ENCODE data around the gene GJA3.

GJA3 gene

DNA sequence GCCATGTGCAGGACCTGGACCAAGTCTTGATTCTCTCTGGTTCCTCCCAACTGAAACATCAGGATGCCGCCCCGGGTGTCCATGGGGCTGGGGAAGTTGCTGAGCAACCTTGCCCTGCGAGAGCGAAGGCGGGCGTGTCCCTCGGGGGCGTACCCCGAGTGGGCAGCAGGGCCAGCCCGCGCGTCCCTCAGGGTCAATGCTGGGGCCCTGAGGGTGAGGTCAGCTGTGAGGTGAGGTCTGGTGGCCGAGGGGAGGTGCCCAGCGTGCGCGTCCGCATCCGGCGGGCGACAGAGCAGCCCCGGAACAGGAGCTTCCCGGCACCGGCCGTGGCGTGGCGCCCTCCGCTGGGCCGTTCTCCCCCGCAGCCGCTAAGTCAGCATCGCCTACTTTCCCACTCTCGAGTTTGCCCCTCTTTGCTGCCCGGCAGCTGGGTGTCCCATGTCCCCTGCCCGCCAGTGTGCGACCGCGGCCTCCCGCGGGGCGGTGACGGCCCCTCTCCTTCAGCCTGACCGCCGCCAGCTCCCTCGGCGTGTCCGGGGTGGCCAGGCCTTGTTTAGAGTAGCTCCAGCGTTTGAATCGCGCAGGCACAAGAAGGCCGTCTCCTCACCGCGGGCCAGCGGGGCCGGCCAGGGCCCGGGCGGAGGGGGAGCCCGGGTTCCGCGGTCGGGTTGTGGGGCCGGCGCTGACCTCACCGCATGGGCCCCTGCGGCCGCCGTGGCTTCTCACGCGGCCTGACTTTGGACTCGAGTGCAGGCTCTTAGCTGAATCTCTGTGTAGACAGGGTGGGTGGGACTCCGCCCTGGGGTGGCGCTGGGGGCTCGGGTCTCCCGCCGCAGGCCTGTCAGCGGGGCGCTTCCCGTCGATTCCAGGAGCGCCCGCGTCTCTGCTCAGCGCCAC is 33.0 kb downstream of the GJA3 start:
- DNase-seq = peak; percentile 30

- DNase-seq = no peak
These were observed 33.6 kb downstream of the GJA3 start for GRCh38 chr13:20127262-20127561.

GRCh38 chr13:20126541-20127261 is 34.2 kb downstream of the GJA3 start:
- no peak for DNase-seq

GRCh38 chr13:20125783-20126165 is 35.1 kb downstream of the GJA3 start:
- DNase-seq = no peak

- DNase-seq = no peak
These were observed 35.6 kb downstream of the GJA3 start for GRCh38 chr13:20125129-20125782.

- no peak for DNase-seq
These were observed 36.5 kb downstream of the GJA3 start for GRCh38 chr13:20124303-20124702.

- DNase-seq = no peak
These were observed 39.7 kb downstream of the GJA3 start for GRCh38 chr13:20121159-20121525.

DNA sequence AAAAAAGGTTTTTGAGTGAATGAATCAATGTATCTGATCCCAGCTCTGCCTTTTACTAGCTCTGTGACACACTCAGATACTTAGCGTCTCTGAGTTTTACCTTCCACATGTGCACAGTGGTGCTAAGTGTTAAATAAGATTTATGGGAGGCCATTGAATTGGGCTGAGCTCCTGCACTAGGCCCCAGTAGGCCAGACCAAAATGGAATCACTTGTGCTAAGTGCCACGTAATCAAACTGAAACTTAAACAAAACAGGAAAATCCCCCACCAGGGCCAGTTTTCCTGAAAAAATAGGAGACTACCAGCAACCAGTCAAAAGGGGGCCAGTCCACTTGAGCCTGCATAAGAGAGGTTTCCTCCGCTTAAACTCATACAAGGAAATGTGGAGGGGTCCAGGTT is 40.9 kb downstream of the GJA3 start:
- DNase-seq = no peak

- DNase-seq = peak; percentile 24
These were observed 42.3 kb downstream of the GJA3 start for GRCh38 chr13:20118268-20119140.

- DNase-seq = no peak
These were observed 44.6 kb downstream of the GJA3 start for GRCh38 chr13:20116213-20116612.

GRCh38 chr13:20114066-20114610 is 46.7 kb downstream of the GJA3 start:
- DNase-seq = no peak

- no peak for DNase-seq
These were observed 51.8 kb downstream of the GJA3 start for GRCh38 chr13:20109037-20109436.

DNA sequence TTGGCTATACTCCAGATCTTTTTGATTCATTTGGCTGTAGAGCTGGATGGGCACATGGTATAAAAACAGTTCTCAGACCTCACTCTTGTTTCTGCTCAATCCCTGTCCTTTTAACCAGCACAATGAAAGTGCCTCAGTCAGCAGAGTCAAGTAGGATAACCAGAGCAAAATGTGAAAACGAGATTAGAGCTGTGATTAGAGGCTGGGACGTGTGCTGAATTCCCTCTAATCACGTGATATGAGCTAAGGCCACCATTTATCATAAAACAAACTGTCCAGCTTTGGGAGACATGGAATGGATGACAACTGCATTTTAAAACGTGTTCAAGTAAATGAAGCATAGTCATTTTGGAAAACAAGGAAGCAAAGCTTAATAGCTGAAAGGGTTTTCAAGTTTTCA is 54.1 kb downstream of the GJA3 start:
- DNase-seq = no peak

- no peak for DNase-seq
These were observed 55.6 kb downstream of the GJA3 start for GRCh38 chr13:20105161-20105689.

DNA sequence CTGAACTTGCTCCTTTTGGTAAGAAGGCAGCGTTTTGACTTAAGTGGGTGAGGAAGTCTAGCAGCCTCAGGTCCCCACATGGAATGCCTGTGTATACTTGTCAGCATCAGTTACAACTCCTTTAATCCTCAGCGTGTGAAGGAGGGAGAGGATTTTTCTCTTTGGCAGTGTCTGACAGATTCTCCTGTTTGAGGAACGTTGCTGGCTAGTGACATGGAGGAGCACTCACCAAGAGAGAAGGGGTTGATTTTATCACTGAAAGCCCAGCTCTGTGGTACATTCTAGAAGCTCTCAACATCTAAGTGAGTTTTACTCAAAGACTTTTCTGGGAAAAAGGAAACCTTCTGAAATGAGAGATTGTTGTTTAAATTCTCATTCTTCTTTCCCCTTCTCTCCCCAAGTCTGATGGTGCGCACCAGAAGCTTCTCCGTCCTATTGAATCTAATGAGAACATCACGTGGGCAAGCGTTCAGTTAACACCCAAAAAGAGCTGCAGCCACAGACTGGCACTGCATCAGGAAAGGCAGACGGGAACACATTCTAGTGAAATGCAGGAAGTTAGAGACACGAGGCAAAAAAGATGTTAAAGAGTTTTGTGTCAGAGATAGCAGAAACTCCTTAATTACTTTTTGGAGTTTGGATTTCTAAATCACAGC is 58.2 kb downstream of the GJA3 start:
- no peak for DNase-seq

- no peak for DNase-seq
These were observed 59.2 kb downstream of the GJA3 start for GRCh38 chr13:20101467-20102316.

- no peak for DNase-seq
These were observed 61.5 kb downstream of the GJA3 start for GRCh38 chr13:20099319-20099718.

DNA sequence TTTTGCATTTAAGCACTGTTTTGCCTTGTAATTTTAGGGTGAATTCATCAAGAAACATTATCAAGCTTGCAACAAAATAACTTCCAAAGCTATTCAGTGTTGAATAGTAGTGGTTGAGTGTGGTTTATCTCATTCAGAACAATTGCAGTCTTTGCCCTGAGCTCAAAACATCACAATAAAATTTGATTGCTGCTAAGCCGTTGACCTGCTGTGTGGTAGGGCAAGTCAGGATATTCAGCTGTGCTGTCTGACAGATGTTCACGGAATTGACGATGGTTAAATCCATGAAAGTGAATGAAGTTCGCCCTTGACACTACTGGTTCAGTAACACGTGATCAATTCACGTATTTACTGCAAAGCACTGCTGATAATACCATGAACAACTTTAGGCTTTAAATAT is 66.9 kb downstream of the GJA3 start:
- no peak for DNase-seq

DNA sequence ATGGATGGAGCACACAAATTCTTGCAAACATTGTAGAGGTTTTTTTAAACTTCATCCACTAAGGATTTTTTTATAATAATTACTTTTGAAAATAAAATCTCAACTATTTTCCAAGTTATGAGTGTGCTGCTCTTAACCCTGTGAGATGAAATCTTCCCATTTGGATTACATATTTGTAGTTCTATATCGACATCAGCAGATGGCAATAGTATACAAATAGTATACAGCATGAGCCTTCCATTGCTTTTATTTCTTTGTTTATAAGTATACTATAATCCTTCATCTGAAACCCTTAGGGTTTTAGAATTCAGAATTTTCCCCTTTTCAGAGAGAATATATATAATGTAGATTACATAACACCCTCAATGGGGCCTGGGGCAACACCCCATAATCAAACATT is 70.5 kb downstream of the GJA3 start:
- no peak for DNase-seq
